ENCODE results near the gene GTPBP1. TPM values are rescaled to one million over a fixed set of nuclear protein-coding genes. Genes with fewer than 3 reads are reported as not detected.

Gene GTPBP1
- total and polyA plus RNA-seq, 2 of the 13 experiments (the other 11 are each of a cell fraction or from before 2014, with no cell fraction given), result 22.3 to 27.0 TPM

DNA sequence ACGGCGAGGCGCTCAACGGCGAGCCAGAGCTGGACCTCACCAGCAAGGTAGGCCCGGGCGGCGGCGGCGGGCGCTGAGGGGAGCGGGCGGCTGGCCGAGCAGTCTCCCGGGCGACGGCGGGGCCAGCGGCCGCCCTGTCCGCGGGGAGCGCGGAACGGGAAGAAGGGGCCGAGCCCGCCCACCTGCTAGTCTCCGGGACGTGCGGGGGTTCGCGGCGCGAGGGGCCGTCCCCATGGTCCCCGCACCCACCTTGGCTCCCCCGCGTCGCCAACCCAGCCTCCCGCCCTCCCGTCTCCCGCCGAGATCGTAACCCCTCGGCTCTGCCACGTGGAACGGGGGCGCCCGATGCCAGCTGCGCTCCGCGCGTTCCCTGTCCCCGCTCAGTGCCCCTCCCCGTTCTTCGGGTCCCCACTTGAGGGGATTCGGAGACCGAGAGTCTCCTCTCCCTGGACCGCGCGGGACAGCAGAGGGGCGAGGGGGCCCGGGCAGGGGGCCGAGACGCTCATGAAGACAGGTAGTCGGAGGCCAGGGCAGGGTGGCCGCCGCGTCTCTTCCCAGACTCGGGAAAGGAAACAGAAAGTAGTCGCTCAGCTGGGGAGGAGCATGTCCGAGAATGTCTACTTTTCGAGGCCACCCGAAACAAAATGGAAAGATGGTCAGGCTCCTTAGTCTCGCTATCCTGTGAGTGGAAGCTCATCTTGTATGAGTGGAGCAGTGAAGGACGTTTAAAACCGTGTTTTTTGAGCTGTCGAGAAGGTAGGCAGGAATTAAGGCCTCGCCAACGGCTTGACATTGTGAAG, 557 bp downstream of the GTPBP1 start (continued):
- TF ChIP-seq, protein P1, sequence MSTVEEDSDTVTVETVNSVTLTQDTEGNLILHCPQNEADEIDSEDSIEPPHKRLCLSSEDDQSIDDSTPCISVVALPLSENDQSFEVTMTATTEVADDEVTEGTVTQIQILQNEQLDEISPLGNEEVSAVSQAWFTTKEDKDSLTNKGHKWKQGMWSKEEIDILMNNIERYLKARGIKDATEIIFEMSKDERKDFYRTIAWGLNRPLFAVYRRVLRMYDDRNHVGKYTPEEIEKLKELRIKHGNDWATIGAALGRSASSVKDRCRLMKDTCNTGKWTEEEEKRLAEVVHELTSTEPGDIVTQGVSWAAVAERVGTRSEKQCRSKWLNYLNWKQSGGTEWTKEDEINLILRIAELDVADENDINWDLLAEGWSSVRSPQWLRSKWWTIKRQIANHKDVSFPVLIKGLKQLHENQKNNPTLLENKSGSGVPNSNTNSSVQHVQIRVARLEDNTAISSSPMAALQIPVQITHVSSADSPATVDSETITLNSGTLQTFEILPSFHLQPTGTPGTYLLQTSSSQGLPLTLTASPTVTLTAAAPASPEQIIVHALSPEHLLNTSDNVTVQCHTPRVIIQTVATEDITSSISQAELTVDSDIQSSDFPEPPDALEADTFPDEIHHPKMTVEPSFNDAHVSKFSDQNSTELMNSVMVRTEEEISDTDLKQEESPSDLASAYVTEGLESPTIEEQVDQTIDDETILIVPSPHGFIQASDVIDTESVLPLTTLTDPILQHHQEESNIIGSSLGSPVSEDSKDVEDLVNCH (CRISPR knock-in tag; IDR thresholded peaks at IDR 0.05), result no peak
- no peak for TF ChIP-seq HIVEP1 (CRISPR knock-in tag; IDR thresholded peaks at IDR 0.05)
- no peak for TF ChIP-seq RBAK (CRISPR knock-in tag; IDR thresholded peaks at IDR 0.05)
- TF ChIP-seq ZNF605 (CRISPR knock-in tag; IDR thresholded peaks at IDR 0.05), result no peak
- no peak for TF ChIP-seq ZNF841 (CRISPR knock-in tag; IDR thresholded peaks at IDR 0.05; ENCODE audit: borderline replicate concordance)
- no peak for TF ChIP-seq ZNF44 (CRISPR knock-in tag; IDR thresholded peaks at IDR 0.05)
- no peak for TF ChIP-seq ZNF879 (CRISPR knock-in tag; IDR thresholded peaks at IDR 0.05)
- TF ChIP-seq MAFK (conservative IDR thresholded peaks at IDR 0.05 in 1 of 2, IDR thresholded peaks at IDR 0.05 in 1 of 2; ENCODE audit: low read length in 2 of 2), result no peak
- TF ChIP-seq, protein P2, sequence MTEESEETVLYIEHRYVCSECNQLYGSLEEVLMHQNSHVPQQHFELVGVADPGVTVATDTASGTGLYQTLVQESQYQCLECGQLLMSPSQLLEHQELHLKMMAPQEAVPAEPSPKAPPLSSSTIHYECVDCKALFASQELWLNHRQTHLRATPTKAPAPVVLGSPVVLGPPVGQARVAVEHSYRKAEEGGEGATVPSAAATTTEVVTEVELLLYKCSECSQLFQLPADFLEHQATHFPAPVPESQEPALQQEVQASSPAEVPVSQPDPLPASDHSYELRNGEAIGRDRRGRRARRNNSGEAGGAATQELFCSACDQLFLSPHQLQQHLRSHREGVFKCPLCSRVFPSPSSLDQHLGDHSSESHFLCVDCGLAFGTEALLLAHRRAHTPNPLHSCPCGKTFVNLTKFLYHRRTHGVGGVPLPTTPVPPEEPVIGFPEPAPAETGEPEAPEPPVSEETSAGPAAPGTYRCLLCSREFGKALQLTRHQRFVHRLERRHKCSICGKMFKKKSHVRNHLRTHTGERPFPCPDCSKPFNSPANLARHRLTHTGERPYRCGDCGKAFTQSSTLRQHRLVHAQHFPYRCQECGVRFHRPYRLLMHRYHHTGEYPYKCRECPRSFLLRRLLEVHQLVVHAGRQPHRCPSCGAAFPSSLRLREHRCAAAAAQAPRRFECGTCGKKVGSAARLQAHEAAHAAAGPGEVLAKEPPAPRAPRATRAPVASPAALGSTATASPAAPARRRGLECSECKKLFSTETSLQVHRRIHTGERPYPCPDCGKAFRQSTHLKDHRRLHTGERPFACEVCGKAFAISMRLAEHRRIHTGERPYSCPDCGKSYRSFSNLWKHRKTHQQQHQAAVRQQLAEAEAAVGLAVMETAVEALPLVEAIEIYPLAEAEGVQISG (CRISPR knock-in tag; IDR thresholded peaks at IDR 0.05), result no peak; the same call in 1 of the 2 replicates
- TF ChIP-seq CHD2 (IDR thresholded peaks at IDR 0.05; ENCODE audit: low read depth, low read length), result no peak
- TF ChIP-seq, protein P3, sequence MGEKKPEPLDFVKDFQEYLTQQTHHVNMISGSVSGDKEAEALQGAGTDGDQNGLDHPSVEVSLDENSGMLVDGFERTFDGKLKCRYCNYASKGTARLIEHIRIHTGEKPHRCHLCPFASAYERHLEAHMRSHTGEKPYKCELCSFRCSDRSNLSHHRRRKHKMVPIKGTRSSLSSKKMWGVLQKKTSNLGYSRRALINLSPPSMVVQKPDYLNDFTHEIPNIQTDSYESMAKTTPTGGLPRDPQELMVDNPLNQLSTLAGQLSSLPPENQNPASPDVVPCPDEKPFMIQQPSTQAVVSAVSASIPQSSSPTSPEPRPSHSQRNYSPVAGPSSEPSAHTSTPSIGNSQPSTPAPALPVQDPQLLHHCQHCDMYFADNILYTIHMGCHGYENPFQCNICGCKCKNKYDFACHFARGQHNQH (CRISPR knock-in tag; IDR thresholded peaks at IDR 0.05), result no peak
- TF ChIP-seq TEF (CRISPR knock-in tag; IDR thresholded peaks at IDR 0.05), result no peak
- TF ChIP-seq ZNF33A (CRISPR knock-in tag; IDR thresholded peaks at IDR 0.05; ENCODE audit: borderline replicate concordance), result no peak
- TF ChIP-seq GPN1 (CRISPR knock-in tag; IDR thresholded peaks at IDR 0.05; ENCODE audit: borderline replicate concordance), result no peak
- TF ChIP-seq ZNF749 (CRISPR knock-in tag; IDR thresholded peaks at IDR 0.05; ENCODE audit: borderline replicate concordance), result no peak
- no peak for TF ChIP-seq ZNF629 (CRISPR knock-in tag; conservative IDR thresholded peaks at IDR 0.05)
- TF ChIP-seq PHF20 (CRISPR knock-in tag; IDR thresholded peaks at IDR 0.05), result no peak
- TF ChIP-seq, protein P4, sequence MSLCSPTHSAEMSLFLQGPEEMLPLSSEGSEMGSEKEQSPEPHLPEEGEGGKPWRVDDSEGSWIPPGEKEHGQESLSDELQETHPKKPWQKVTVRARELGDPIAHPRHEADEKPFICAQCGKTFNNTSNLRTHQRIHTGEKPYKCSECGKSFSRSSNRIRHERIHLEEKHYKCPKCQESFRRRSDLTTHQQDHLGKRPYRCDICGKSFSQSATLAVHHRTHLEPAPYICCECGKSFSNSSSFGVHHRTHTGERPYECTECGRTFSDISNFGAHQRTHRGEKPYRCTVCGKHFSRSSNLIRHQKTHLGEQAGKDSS (CRISPR knock-in tag; IDR thresholded peaks at IDR 0.05; ENCODE audit: borderline replicate concordance, low read depth), result no peak
- no peak for TF ChIP-seq CEBPB (IDR thresholded peaks at IDR 0.05; ENCODE audit: borderline replicate concordance, low read depth, low read length)
